WERI-Rb-1 (cell line): Measurements from ENCODE around the gene MZB1.
"Not testable (repeated sequence)": the region's sequence is repeated elsewhere in the genome, so short reads cannot be mapped to it uniquely, and the experiment has no call there.

Source experiments
- DNase-seq: peaks from one replicate; pipeline ENCODE4 v3.0.0-alpha.2; 2020
- H3K27ac ChIP-seq: fragments of 250-450 bp; sonication (Bioruptor Pico); 2 replicates; pipeline ENCODE4 v1.5.1; 2020; ENCODE audit warnings: mild to moderate bottlenecking, moderate library complexity
- H3K27me3 ChIP-seq: fragments of 250-450 bp; sonication (Bioruptor Pico); 2 replicates; pipeline ENCODE4 v1.5.1; 2021; ENCODE audit warnings: mild to moderate bottlenecking, low read depth, moderate library complexity; ENCODE audit not compliant: insufficient read depth, severe bottlenecking
- H3K36me3 ChIP-seq: fragments of 250-450 bp; sonication (Bioruptor Pico); 2 replicates; pipeline ENCODE4 v1.5.1; 2020; ENCODE audit warnings: mild to moderate bottlenecking, moderate library complexity
- H3K4me3 ChIP-seq: 2 replicates; pipeline ENCODE4 v1.5.1; 2011; ENCODE audit warnings: low read depth, mild to moderate bottlenecking, control low read depth, low read length
- H3K9me3 ChIP-seq: fragments of 250-450 bp; sonication (Bioruptor Pico); 2 replicates; pipeline ENCODE4 v1.5.1; 2021; ENCODE audit warnings: mild to moderate bottlenecking, moderate library complexity; ENCODE audit not compliant: severe bottlenecking
- TF ChIP-seq, protein P1 (sequence below): IDR thresholded peaks from 2 replicates; pipeline ENCODE4 v1.5.1; 2011; ENCODE audit warnings: low read depth, mild to moderate bottlenecking, control low read depth, inconsistent platforms, low read length

The MZB1 gene

DNA sequence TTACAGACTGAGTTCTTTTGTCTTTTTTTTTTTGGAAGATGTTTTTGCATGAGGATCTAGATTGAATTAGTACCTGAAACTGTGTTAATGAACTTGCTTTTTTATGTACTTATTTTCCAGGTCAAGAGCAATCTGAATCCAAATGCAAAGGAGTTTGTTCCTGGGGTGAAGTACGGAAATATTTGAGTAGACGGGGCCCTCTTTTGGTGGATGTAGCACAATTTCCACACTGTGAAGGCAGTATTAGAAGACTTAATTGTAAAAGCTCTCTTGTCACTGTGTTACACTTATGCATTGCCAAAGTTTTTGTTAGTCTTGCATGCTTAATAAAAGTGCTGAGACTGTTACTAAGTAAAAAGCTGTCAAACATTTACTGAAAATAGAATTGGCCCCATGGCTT lies 21.1 kb downstream of the MZB1 start:
- Histone ChIP-seq H3K4me3 (no peak overlapping the region), H3K27me3 (no peaks in the 10 kb centered on the region), H3K36me3 (peaks cover 80% of the 10 kb centered on the region), H3K27ac (no peak overlapping the region), H3K9me3 (no peaks in the 10 kb centered on the region)
- DNase-seq, result no peak
- TF ChIP-seq, protein P1, sequence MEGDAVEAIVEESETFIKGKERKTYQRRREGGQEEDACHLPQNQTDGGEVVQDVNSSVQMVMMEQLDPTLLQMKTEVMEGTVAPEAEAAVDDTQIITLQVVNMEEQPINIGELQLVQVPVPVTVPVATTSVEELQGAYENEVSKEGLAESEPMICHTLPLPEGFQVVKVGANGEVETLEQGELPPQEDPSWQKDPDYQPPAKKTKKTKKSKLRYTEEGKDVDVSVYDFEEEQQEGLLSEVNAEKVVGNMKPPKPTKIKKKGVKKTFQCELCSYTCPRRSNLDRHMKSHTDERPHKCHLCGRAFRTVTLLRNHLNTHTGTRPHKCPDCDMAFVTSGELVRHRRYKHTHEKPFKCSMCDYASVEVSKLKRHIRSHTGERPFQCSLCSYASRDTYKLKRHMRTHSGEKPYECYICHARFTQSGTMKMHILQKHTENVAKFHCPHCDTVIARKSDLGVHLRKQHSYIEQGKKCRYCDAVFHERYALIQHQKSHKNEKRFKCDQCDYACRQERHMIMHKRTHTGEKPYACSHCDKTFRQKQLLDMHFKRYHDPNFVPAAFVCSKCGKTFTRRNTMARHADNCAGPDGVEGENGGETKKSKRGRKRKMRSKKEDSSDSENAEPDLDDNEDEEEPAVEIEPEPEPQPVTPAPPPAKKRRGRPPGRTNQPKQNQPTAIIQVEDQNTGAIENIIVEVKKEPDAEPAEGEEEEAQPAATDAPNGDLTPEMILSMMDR, result no peak

DNA sequence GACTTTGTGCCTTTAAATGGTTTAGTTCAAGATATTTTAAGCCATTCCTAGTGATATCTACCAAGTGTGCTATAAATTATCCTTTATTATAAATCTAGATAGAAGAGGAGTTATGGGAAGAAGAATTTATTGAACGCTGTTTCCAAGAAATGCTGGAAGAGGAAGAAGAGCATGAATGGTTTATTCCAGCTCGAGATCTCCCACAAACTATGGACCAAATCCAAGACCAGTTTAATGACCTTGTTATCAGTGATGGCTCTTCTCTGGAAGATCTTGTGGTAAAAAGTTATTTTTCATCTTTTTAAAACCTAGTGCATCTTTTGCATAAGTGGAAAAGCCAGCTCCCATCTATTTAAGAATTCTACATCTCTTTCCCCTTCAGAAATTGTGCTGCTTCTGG lies 25.2 kb downstream of the MZB1 start:
- no peak for DNase-seq
- TF ChIP-seq, protein P1, result no peak
- H3K27ac ChIP-seq, result no peak overlapping the region
- H3K9me3 ChIP-seq, result no peaks in the 10 kb centered on the region
- H3K36me3 ChIP-seq, result peaks cover 66% of the 10 kb centered on the region
- no peak overlapping the region for H3K4me3 ChIP-seq
- H3K27me3 ChIP-seq, result no peaks in the 10 kb centered on the region

DNA sequence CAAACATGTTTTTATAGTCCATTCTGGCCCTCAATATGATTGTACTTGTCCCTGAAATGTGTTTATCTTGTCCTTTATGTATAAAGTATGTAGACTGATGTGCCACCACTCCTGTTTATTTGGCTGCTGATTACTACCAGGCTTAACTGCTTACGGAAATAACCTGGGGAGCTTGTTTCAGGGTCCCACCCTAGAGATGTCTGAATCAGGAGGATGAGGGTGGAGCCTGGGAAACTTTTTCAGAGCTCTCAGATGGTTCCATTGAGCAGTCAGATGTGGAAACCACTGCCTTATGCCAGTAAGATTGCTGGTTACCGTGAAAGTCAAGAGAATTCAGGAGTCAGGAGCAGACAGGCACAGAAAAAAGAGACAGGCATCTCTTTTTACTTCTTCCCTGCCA lies 25.8 kb downstream of the MZB1 start:
- Histone ChIP-seq H3K4me3 (no peak overlapping the region), H3K27me3 (no peaks in the 10 kb centered on the region), H3K27ac (no peak overlapping the region), H3K36me3 (peaks cover 61% of the 10 kb centered on the region), H3K9me3 (no peaks in the 10 kb centered on the region)
- no peak for DNase-seq
- TF ChIP-seq, protein P1, result no peak

DNA sequence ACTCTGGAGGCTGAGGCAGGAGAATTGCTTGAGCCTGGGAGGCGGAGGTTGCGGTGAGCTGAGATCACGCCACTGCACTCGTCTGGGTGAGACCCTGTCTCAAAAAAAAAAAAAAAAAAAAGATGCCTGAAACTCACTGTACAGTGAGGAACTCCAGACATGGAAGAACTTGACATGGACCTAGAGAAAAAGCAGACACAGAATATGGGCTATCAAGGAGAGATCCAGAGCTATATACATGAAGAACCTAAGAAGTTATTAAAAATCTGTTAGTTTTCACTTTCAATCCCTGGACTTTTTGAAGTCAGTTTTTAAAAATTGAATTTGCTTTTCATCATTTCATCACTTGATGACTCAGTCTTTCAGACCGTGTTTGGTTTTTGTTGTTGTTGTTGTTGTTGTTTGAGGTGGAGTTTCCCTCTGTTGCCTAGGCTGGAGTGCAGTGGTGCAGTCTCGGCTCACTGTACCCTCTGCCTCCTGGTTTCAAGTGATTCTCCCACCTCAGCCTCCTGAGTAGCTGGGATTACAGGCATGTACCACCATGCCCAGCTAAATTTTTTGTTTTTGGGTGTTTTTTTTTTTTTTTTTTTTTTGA lies 27.8 kb downstream of the MZB1 start:
- Histone ChIP-seq H3K4me3 (no peak overlapping the region), H3K27ac (no peak overlapping the region), H3K27me3 (no peaks in the 10 kb centered on the region), H3K36me3 (peaks cover 65% of the 10 kb centered on the region), H3K9me3 (no peaks in the 10 kb centered on the region)
- TF ChIP-seq, protein P1, result no peak
- DNase-seq, result no peak

DNA sequence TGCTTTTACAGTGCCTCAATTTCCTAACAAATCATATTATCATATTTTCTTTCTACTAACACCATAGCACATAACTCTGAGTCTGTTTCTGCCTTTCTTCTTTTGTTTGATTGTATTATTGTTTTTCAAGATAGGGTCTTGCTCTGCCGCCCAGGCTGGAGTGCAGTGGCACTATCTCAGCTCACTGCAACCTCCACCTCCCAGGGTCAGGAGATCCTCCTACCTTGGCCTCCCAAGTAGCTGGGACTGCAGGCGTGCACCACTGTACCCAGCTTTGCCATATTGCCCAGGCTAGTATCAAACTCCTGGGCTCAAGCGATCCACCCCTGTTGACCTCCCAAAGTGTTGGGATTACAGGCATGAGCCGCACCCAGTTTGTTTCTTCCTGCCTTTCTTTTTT lies 29.3 kb downstream of the MZB1 start:
- H3K4me3 ChIP-seq, result no peak overlapping the region
- peaks cover 58% of the 10 kb centered on the region for H3K36me3 ChIP-seq
- DNase-seq, result no peak
- H3K27me3 ChIP-seq, result no peaks in the 10 kb centered on the region
- TF ChIP-seq, protein P1, result no peak
- H3K9me3 ChIP-seq, result no peaks in the 10 kb centered on the region
- H3K27ac ChIP-seq, result no peak overlapping the region

DNA sequence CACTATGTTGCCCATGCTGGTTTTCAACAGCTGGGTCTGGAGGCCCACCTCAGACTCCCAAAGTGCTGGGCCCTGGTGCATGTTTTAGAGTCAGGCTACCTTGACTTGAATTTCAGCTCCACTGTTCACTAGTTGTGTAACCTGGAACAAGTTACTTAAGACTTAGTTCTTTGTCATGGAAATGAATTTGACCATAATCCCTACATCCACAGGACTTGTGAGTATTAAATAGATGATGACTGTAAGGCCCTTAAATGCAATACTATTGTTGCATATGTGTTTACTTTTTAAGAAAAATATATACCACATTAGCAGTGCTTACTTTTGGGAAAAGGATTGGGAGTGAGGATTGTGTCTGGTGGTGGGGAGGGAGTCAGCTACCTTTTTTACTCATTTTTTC lies 31.6 kb downstream of the MZB1 start:
- Histone ChIP-seq H3K9me3 (no peaks in the 10 kb centered on the region), H3K27ac (no peak overlapping the region), H3K27me3 (no peaks in the 10 kb centered on the region), H3K4me3 (no peak overlapping the region), H3K36me3 (peaks cover 46% of the 10 kb centered on the region)
- TF ChIP-seq, protein P1, result no peak
- no peak for DNase-seq

DNA sequence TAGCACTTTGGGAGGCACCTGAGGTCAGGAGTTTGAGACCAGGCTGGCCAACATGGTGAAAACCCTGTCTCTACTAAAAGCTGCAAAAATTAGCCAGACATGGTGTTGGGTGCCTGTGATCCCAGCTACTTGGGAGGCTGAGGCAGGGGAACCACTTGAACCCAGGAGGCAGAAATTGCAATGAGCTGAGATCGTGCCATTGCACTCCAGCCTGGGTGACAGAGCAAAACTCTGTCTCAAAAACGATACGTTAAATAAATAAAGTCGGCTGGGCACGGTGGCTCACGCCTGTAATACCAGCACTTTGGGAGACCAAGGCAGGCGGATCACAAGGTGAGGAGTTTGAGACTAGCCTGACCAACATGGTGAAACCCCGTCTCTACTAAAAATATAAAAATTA lies 33.8 kb downstream of the MZB1 start:
- not testable (repeated sequence) for H3K27me3 ChIP-seq, DNase-seq, H3K9me3 ChIP-seq, H3K27ac ChIP-seq, H3K4me3 ChIP-seq
- peaks cover 39% of the 10 kb centered on the region for H3K36me3 ChIP-seq
